ENCODE results near the gene NUMBL.
"Not testable (repeated sequence)": the region's sequence is repeated elsewhere in the genome, so short reads cannot be mapped to it uniquely, and the experiment has no call there.

Gene NUMBL

GRCh38 chr19:40690050-40690692, at the start of gene NUMBL:
NUMBL (minus strand) TSS chr19:40690651; CDS start chr19:40690483, 168 bp downstream.
- no peak for DNase-seq

- no peak for DNase-seq
Observed at GRCh38 chr19:40739030-40739839, 48.8 kb upstream of the NUMBL start.

- no peak for DNase-seq
Observed at GRCh38 chr19:40737102-40737644, 46.7 kb upstream of the NUMBL start.

GRCh38 chr19:40736661-40737060, 46.2 kb upstream of the NUMBL start:
- no peak for DNase-seq

GRCh38 chr19:40735013-40735771, 44.7 kb upstream of the NUMBL start:
- no peak for DNase-seq

- DNase-seq, result no peak
Observed at GRCh38 chr19:40733149-40733548, 42.7 kb upstream of the NUMBL start.

- DNase-seq, result not testable (repeated sequence)
Observed at GRCh38 chr19:40732304-40732703, 41.9 kb upstream of the NUMBL start.

GRCh38 chr19:40730065-40730464, 39.6 kb upstream of the NUMBL start:
- DNase-seq, result not testable (repeated sequence)

- no peak for DNase-seq
Observed at GRCh38 chr19:40726279-40726678, 35.8 kb upstream of the NUMBL start.

GRCh38 chr19:40724855-40725254, 34.4 kb upstream of the NUMBL start:
- DNase-seq, result no peak

- no peak for DNase-seq
Observed at GRCh38 chr19:40724315-40724714, 33.9 kb upstream of the NUMBL start.

- DNase-seq, result no peak
Observed at GRCh38 chr19:40723661-40724254, 33.3 kb upstream of the NUMBL start.

GRCh38 chr19:40721936-40722661, 31.6 kb upstream of the NUMBL start:
- DNase-seq, result no peak

- DNase-seq, result no peak
Observed at GRCh38 chr19:40721140-40721486, 30.7 kb upstream of the NUMBL start.

GRCh38 chr19:40719414-40719894, 29.0 kb upstream of the NUMBL start:
- no peak for DNase-seq

- DNase-seq, result peak in 1 of 2 donors; percentile 8
Observed at GRCh38 chr19:40718774-40719391, 28.4 kb upstream of the NUMBL start.

- peak in 1 of 2 donors; percentile 14 for DNase-seq
Observed at GRCh38 chr19:40717880-40718773, 27.7 kb upstream of the NUMBL start.

- DNase-seq, result no peak
Observed at GRCh38 chr19:40717325-40717879, 27.0 kb upstream of the NUMBL start.

- DNase-seq, result peak; percentile 100
Observed at GRCh38 chr19:40716482-40717324, 26.3 kb upstream of the NUMBL start, which contains the start of the genes COQ8B and ITPKC. COQ8B (minus strand) TSS chr19:40716886; CDS start chr19:40714632, 2,254 bp downstream. ITPKC (plus strand) TSS chr19:40717112; CDS start chr19:40717136, 24 bp downstream.

Measured in activated CD4-positive, alpha-beta T cell treated with anti-CD3 and anti-CD28 coated beads for 4 hours (primary cell).